GM10847 (cell line): ENCODE results near the gene SAMSN1.

Experiments
- POLR2A ChIP-seq: IDR thresholded peaks from 2 replicates; pipeline ENCODE4 v1.6.1; 2011; ENCODE audit not compliant: insufficient read length; ENCODE audit errors: extremely low read depth

The SAMSN1 gene

DNA sequence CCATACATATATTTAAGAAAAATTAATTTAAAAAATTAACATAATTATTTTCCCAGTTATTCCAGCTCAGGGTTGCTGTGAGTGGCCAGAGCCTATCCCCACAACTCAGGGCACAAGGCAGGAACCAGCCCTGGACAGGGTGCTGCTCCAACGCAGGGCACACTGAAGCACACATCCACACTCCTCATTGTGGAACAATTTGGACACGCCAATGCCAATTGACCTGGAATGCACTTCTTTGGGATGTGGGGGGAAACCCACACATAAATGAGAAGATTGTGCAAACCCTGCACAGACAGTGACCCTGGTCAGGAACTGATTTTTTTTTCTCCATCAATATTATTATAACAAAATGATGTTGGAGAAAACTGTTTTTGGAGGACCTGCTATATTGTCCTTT lies 23.4 kb downstream of the SAMSN1 start:
- TF ChIP-seq POLR2A, result no peak

- no peak for TF ChIP-seq POLR2A
These were observed 25.6 kb downstream of the SAMSN1 start for GRCh38 chr21:14520535-14520934.

GRCh38 chr21:14519000-14519399 lies 27.1 kb downstream of the SAMSN1 start:
- TF ChIP-seq POLR2A, result no peak

- TF ChIP-seq POLR2A, result no peak
These were observed 32.3 kb downstream of the SAMSN1 start for GRCh38 chr21:14513804-14514203.

DNA sequence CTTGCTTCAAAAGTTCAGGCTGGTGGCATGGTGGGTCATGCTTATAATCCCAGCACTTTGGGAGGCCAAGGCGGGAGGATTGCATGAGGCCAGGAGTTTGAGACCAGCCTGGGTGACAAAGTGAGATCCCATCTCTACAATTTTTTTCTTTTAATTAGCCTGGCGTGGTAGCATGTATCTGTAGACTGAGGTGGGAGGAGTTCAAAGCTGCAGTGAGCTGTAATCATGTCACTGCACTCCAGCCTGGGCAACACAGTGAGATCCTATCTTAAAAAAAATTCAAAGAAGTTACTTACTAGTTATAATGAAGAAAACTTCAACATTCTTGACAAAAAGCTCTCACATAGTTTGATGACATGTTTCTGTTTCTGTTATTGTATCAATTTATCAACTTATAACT lies 45.2 kb downstream of the SAMSN1 start:
- no peak for TF ChIP-seq POLR2A

- no peak for TF ChIP-seq POLR2A
These were observed 46.8 kb downstream of the SAMSN1 start for GRCh38 chr21:14499316-14499715.

- no peak for TF ChIP-seq POLR2A
These were observed 48.3 kb downstream of the SAMSN1 start for GRCh38 chr21:14497825-14498224.

DNA sequence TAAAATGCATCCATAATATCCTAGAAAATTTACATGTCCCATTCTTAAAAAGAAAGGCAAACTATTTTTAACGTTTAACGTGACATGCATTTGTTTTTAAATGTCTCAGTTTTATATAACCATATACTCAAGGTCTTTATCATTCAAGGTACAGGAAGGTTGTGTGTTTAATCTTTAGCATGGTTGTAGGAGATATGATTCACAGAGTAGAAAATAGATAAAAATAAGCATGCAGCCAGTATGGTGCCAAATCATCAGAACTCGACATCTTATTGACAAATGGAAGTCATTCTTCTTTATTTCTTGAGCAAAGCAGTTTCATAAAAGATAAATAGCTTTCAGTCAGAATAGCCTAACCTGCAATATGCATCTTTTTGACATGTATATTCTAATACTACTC lies 51.0 kb downstream of the SAMSN1 start:
- no peak for TF ChIP-seq POLR2A

DNA sequence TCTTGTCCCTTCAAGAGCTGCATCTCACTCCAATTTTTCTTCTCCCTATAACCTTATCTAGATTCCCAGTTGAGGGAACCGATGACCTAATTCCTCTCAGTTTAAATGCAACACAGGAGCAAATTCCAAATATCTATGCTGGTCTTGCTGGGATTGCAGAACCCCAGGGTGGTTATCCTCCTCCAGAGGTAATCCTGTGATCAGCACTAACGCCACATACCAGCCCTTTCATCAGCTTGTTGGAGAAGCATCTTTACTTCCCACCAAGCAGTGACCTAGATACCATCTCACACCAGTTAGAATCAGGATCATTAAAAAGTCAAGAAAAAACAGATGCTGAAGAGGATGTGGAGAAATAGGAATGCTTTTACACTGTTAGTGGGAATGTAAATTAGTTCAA lies 52.4 kb downstream of the SAMSN1 start:
- no peak for TF ChIP-seq POLR2A

- TF ChIP-seq POLR2A, result no peak
These were observed 53.2 kb downstream of the SAMSN1 start for GRCh38 chr21:14492931-14493330.

GRCh38 chr21:14491269-14491681 lies 54.8 kb downstream of the SAMSN1 start:
- TF ChIP-seq POLR2A, result no peak

DNA sequence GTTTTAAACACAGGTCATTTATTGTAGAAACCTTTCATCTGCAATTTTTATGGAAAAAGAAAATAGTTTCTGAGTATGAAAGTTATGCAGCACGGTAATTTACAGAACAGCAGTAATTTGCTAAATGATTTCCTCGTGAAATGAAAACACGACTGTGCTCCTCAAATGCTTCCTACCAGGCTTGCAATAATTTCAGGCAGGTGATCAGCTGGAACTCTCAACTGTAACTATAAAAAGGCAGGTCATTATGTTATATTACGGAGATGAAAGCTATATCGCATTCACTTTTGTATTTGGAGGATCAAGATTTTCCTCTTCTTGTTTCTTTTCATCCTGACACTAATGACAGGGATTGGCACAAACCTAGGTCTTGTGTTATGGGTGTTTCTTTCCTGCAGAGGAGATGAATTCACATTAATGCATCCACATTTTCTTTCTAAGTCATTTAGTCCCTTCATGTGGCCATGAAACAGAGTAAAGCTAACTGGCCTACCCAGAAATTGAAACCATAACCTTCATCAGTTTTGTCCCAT lies 57.4 kb downstream of the SAMSN1 start:
- TF ChIP-seq POLR2A, result no peak

- no peak for TF ChIP-seq POLR2A
These were observed 58.4 kb downstream of the SAMSN1 start for GRCh38 chr21:14487490-14488432.

- TF ChIP-seq POLR2A, result no peak
These were observed 59.2 kb downstream of the SAMSN1 start for GRCh38 chr21:14486869-14487268.

DNA sequence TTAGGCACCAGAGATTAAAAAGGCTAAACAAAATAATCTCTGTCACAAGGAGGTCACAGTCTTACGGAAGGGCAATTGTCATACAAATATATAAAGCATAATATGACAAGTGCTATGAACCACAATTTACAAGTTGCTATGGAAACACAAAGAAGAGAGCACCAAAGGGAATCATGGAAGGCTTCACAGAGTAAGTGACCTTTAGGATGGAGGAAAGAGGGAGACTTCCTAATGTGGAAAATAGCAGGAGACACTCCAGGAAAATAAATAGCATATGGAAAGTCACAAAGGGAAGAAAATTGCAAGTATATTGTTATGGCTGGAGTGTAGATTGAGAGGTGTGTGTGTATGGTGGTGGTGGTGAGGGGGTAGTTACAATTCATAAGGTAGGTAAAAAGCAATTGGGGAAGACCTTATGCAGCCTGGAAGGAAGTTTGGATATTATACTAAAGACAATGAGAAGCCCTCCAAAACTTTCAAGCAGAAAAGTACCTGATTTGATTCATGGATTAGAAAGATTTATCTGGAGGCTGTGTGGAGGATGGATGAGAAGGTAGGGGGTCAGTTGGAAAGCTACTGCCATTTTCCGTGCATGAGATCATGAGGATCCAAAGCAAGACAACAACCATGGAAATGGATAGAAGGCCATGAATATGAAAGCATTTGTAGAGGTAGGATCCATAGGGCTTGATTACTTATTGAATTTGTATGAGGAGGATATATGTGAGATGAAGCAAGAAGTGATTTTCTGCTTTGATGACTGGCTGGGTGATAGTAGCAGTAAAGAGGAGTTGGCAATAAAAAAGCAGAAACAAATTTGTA lies 61.7 kb downstream of the SAMSN1 start:
- no peak for TF ChIP-seq POLR2A

GRCh38 chr21:14483296-14483695 lies 62.8 kb downstream of the SAMSN1 start:
- no peak for TF ChIP-seq POLR2A
